DOHH2 (cell line): ENCODE measurements around the gene TPCN2.

Experiments
- H3F3A ChIP-seq: fragments of 200-600 bp; sonication (generic), shearing (Covaris generic); 2 replicates; pipeline ENCODE4 v1.6.0; 2016; ENCODE audit warnings: antibody characterized with exemption, mild to moderate bottlenecking; ENCODE audit not compliant: control insufficient read depth, insufficient read depth
- H3K27ac ChIP-seq: fragments of 200-600 bp; sonication (generic); 2 replicates; pipeline ENCODE4 v1.5.1; 2014; ENCODE audit warnings: low read depth, mild to moderate bottlenecking, low read length, moderate library complexity
- H3K27me3 ChIP-seq: fragments of 200-600 bp; sonication (generic); 2 replicates; pipeline ENCODE4 v1.6.1; 2014; ENCODE audit warnings: mild to moderate bottlenecking, low read length, mixed read lengths; ENCODE audit not compliant: control insufficient read depth
- H3K36me3 ChIP-seq: fragments of 200-600 bp; sonication (generic); 2 replicates; pipeline ENCODE4 v1.6.1; 2014; ENCODE audit warnings: mild to moderate bottlenecking, low read length, moderate library complexity, mixed read lengths; ENCODE audit not compliant: control insufficient read depth
- H3K4me1 ChIP-seq: fragments of 200-600 bp; sonication (generic); 2 replicates; pipeline ENCODE4 v1.6.1; 2014; ENCODE audit warnings: mild to moderate bottlenecking, low read length, mixed read lengths; ENCODE audit not compliant: control insufficient read depth
- H3K4me2 ChIP-seq: fragments of 200-600 bp; sonication (generic); 2 replicates; pipeline ENCODE4 v1.6.0; 2014; ENCODE audit warnings: mild to moderate bottlenecking, low read length, moderate library complexity
- H3K4me3 ChIP-seq: fragments of 200-600 bp; sonication (generic); 2 replicates; pipeline ENCODE4 v1.5.1; 2014; ENCODE audit warnings: mild to moderate bottlenecking, low read length, mixed read lengths
- H3K79me2 ChIP-seq: fragments of 200-600 bp; sonication (generic); 2 replicates; pipeline ENCODE4 v1.6.1; 2014; ENCODE audit warnings: mild to moderate bottlenecking, low read length, mixed read lengths; ENCODE audit not compliant: control insufficient read depth
- H3K9me2 ChIP-seq: fragments of 200-600 bp; sonication (generic); replicated peaks from 2 replicates; pipeline ENCODE4 v1.6.1; 2014; ENCODE audit warnings: mild to moderate bottlenecking, low read length, mixed read lengths; ENCODE audit not compliant: control insufficient read depth
- H3K9me3 ChIP-seq: fragments of 200-600 bp; sonication (generic); 2 replicates; pipeline ENCODE4 v1.6.1; 2014; ENCODE audit warnings: antibody characterized with exemption, low read length, mixed read lengths; ENCODE audit not compliant: control insufficient read depth, insufficient read depth
- H4K20me1 ChIP-seq: fragments of 200-600 bp; sonication (generic); 2 replicates; pipeline ENCODE4 v1.6.0; 2014; ENCODE audit warnings: low read depth, mild to moderate bottlenecking, antibody characterized with exemption, low read length, moderate library complexity; ENCODE audit not compliant: control insufficient read depth, insufficient read depth
- EZH2phosphoT487 ChIP-seq: fragments of 200-600 bp; sonication (generic); IDR thresholded peaks from 2 replicates; pipeline ENCODE4 v1.6.1; 2017; ENCODE audit warnings: borderline replicate concordance, mild to moderate bottlenecking, antibody characterized with exemption, low read length, moderate library complexity, mixed read lengths
- TF ChIP-seq, protein P1 (sequence below): fragments of 200-600 bp; sonication (generic); IDR thresholded peaks from one replicate; pipeline ENCODE4 v1.5.1; 2014; ENCODE audit warnings: antibody characterized with exemption, mild to moderate bottlenecking, low read depth, low read length; ENCODE audit not compliant: poor library complexity, severe bottlenecking

TPCN2 gene

DNA sequence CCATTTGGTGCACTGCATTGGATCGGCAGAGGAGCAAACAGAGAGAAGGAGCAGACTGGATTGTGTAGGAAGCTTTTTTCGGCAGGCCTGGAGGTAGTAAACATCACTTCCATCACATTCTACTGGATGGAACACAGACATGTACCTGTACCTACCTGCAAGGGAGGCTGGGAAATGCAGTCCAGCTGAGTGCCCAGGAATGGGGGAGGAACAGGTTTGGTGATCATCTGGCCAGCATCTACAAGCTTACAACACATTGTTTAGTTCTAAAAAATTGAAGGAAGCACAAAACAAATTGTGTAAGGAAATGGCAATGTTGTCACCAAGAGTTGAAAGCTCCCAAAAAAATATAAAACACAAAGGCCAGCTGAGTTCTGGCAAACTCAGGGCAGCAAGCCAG is 126.1 kb downstream of the TPCN2 start:
- no peaks in the 10 kb centered on the region for H3K4me1 ChIP-seq
- H3K36me3 ChIP-seq: no peaks in the 10 kb centered on the region
- no peak overlapping the region for H3K4me3 ChIP-seq
- TF ChIP-seq EZH2phosphoT487: no peak
- TF ChIP-seq, protein P1, sequence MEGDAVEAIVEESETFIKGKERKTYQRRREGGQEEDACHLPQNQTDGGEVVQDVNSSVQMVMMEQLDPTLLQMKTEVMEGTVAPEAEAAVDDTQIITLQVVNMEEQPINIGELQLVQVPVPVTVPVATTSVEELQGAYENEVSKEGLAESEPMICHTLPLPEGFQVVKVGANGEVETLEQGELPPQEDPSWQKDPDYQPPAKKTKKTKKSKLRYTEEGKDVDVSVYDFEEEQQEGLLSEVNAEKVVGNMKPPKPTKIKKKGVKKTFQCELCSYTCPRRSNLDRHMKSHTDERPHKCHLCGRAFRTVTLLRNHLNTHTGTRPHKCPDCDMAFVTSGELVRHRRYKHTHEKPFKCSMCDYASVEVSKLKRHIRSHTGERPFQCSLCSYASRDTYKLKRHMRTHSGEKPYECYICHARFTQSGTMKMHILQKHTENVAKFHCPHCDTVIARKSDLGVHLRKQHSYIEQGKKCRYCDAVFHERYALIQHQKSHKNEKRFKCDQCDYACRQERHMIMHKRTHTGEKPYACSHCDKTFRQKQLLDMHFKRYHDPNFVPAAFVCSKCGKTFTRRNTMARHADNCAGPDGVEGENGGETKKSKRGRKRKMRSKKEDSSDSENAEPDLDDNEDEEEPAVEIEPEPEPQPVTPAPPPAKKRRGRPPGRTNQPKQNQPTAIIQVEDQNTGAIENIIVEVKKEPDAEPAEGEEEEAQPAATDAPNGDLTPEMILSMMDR: no peak
- no peaks in the 10 kb centered on the region for H3K9me3 ChIP-seq
- no peaks in the 10 kb centered on the region for H3F3A ChIP-seq
- no peak overlapping the region for H3K27ac ChIP-seq
- H4K20me1 ChIP-seq: no peaks in the 10 kb centered on the region
- no peaks in the 10 kb centered on the region for H3K9me2 ChIP-seq
- no peaks in the 10 kb centered on the region for H3K79me2 ChIP-seq
- H3K4me2 ChIP-seq: no peak overlapping the region
- no peaks in the 10 kb centered on the region for H3K27me3 ChIP-seq

DNA sequence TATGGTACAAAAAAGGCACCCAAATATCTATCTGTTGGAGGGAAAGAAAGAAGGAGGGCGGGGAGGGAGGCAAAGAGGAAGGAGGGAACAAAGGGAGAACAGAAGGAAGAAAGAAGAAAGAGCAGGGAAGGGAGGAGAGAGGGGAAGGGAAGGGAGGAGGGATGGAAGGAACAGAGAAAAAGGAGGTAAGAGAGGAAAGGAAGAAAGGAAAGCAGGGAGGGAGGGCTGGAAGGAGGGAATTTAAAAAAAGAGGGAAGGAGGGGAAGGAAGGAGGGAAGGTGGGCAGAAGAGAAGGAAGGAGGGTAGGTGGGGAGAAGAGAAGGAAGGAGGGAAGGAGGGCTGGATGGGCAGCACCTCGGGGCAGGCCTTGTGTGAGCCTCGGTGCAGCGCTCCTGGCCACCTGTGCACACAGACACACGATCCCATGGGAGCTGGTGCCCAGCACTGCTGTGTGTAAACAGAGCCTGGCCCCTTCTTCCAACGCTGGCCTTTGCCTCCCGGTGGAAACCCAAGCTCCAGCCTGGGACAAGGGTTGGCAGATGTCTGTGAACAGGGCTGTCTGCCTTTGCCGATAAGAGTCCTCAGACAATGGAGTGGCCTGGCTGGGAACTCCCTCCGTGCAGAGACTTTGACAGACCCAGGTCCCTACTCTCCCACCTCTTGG is 130.2 kb downstream of the TPCN2 start:
- no peaks in the 10 kb centered on the region for H4K20me1 ChIP-seq
- no peak overlapping the region for H3K4me3 ChIP-seq
- no peaks in the 10 kb centered on the region for H3K9me3 ChIP-seq
- H3K36me3 ChIP-seq: no peaks in the 10 kb centered on the region
- no peaks in the 10 kb centered on the region for H3K4me1 ChIP-seq
- H3K79me2 ChIP-seq: no peaks in the 10 kb centered on the region
- TF ChIP-seq EZH2phosphoT487: no peak
- TF ChIP-seq, protein P1: no peak
- no peaks in the 10 kb centered on the region for H3K27me3 ChIP-seq
- H3F3A ChIP-seq: no peaks in the 10 kb centered on the region
- no peak overlapping the region for H3K27ac ChIP-seq
- no peak overlapping the region for H3K4me2 ChIP-seq
- H3K9me2 ChIP-seq: no peaks in the 10 kb centered on the region

DNA sequence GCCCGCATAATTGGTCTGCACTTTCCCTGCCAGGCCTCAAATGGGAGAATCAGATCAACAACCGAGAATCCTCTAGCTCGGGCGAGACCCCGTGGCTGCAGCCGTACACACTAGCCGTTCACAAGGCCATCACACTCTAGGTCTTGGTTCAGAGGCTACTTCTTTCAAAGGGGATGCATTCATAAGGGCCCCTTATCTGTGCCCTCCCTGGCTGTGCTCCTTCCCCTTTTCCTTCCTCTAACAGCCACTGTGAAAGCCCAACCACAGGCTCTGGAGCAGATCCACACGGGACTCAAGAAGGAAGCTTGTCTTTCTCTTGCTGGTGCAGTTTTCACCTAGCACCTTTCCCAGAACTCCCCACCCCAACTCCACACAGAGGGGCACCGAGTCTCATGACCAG is 131.5 kb downstream of the TPCN2 start:
- Histone ChIP-seq H3K27me3 (no peaks in the 10 kb centered on the region), H3K4me1 (no peaks in the 10 kb centered on the region), H3K4me3 (no peak overlapping the region), H3K9me3 (no peaks in the 10 kb centered on the region), H3K79me2 (no peaks in the 10 kb centered on the region), H3K4me2 (no peak overlapping the region), H3K36me3 (no peaks in the 10 kb centered on the region), H3K27ac (no peak overlapping the region), H3K9me2 (no peaks in the 10 kb centered on the region), H3F3A (no peaks in the 10 kb centered on the region), H4K20me1 (no peaks in the 10 kb centered on the region)
- TF ChIP-seq, protein P1: no peak
- TF ChIP-seq EZH2phosphoT487: no peak
